SK-N-SH (cell line): ENCODE measurements around the gene LILRB4.
"Not testable (repeated sequence)": the region's sequence is repeated elsewhere in the genome, so short reads cannot be mapped to it uniquely, and the experiment has no call there.

ENCODE experiments used
- ELF1 ChIP-seq: IDR thresholded peaks from 2 replicates; pipeline ENCODE4 v1.4.0; 2012
- EP300 ChIP-seq, 2 experiments: IDR thresholded peaks; 2 replicates each; pipeline versions ENCODE4 v1.4.0 to v1.6.1; 2012; ENCODE audit warnings: borderline replicate concordance in 1 of 2, low read depth in 1 of 2, low read length in 1 of 2
- FOXM1 ChIP-seq: IDR thresholded peaks from 2 replicates; pipeline ENCODE4 v1.4.0; 2012; ENCODE audit warnings: low read depth, mild to moderate bottlenecking
- IRF3 ChIP-seq: fragments of 150-350 bp; IDR thresholded peaks from 2 replicates; pipeline ENCODE4 v1.6.1; 2016; ENCODE audit warnings: mild to moderate bottlenecking, low read depth, low read length
- MXI1 ChIP-seq: IDR thresholded peaks from 2 replicates; pipeline ENCODE4 v1.6.1; 2012; ENCODE audit warnings: mild to moderate bottlenecking, low read depth, low read length, improper control_type of control experiment
- NFIC ChIP-seq: IDR thresholded peaks from 2 replicates; pipeline ENCODE4 v1.4.0; 2012; ENCODE audit warnings: borderline replicate concordance
- NRF1 ChIP-seq: IDR thresholded peaks from 2 replicates; pipeline ENCODE4 v1.6.1; 2012; ENCODE audit warnings: low read depth, mild to moderate bottlenecking, low read length
- POLR2AphosphoS5 ChIP-seq: IDR thresholded peaks from 2 replicates; pipeline ENCODE4 v1.6.1; 2012; ENCODE audit warnings: low read depth, low read length
- USF2 ChIP-seq: fragments of 150-350 bp; IDR thresholded peaks from 2 replicates; pipeline ENCODE4 v1.6.1; 2017; ENCODE audit warnings: antibody characterized with exemption, low read length, low read depth, borderline replicate concordance
- TF ChIP-seq, protein P1 (sequence below): fragments of 200-600 bp; sonication (generic); IDR thresholded peaks from 2 replicates; pipeline ENCODE4 v1.6.1; 2017; ENCODE audit warnings: antibody characterized with exemption, mild to moderate bottlenecking, moderate library complexity

- not testable (repeated sequence) for TF ChIP-seq IRF3; NRF1; NFIC; USF2; FOXM1; MXI1; EP300 (IDR thresholded peaks at IDR 0.05; ENCODE audit: borderline replicate concordance in 1 of 2, low read depth in 1 of 2, low read length in 1 of 2); POLR2AphosphoS5; ELF1
- TF ChIP-seq, protein P1, sequence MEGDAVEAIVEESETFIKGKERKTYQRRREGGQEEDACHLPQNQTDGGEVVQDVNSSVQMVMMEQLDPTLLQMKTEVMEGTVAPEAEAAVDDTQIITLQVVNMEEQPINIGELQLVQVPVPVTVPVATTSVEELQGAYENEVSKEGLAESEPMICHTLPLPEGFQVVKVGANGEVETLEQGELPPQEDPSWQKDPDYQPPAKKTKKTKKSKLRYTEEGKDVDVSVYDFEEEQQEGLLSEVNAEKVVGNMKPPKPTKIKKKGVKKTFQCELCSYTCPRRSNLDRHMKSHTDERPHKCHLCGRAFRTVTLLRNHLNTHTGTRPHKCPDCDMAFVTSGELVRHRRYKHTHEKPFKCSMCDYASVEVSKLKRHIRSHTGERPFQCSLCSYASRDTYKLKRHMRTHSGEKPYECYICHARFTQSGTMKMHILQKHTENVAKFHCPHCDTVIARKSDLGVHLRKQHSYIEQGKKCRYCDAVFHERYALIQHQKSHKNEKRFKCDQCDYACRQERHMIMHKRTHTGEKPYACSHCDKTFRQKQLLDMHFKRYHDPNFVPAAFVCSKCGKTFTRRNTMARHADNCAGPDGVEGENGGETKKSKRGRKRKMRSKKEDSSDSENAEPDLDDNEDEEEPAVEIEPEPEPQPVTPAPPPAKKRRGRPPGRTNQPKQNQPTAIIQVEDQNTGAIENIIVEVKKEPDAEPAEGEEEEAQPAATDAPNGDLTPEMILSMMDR = not testable (repeated sequence)
Measured at GRCh38 chr19:54697716-54698115, 34.9 kb downstream of the LILRB4 start.
